IMR-90 (cell line): Measurements from ENCODE around the gene ATP2A3. TPM values are rescaled to one million over a fixed set of nuclear protein-coding genes. Genes with fewer than 3 reads are reported as not detected.

Source experiments
- ATAC-seq: fragments of 200-7000 bp; cut with Tn5 transposase; 2 replicates; pipeline ENCODE4 v1.9.1; 2020; ENCODE audit warnings: low read depth, mild to moderate bottlenecking, moderate library complexity
- BruUV-seq: library from RNA; stranded (reverse); fragments of 400-500 nt; replicated peaks from 2 replicates; lab custom pipeline; 2021; lab: Mats Ljungman, UMichigan
- CTCF ChIA-PET: fragments of 300-600 bp; formaldehyde crosslinking; extraction: SDS; loops from one replicate; lab custom pipeline; 2021; ENCODE audit warnings: antibody characterized with exemption; lab: Yijun Ruan, JAX
- POLR2A ChIA-PET: fragments of 300-600 bp; sonication (Branson Sonifier 250); formaldehyde crosslinking; loops from one replicate; lab custom pipeline; 2022; ENCODE audit warnings: antibody characterized with exemption; ENCODE audit not compliant: unreplicated experiment; lab: Charles Lee
- DNase-seq: peaks from one replicate; pipeline ENCODE4 v3.0.0; 2013
- H2AFZ ChIP-seq: replicated peaks from 2 replicates; pipeline ENCODE3; 2013; ENCODE audit warnings: low read length, mild to moderate bottlenecking; ENCODE audit not compliant: poor library complexity
- H2AK5ac ChIP-seq: 2 replicates; pipeline ENCODE4 v1.6.1; 2013; ENCODE audit warnings: low read depth, low read length, inconsistent platforms
- H2AK9ac ChIP-seq: replicated peaks from 2 replicates; pipeline ENCODE3; 2013; ENCODE audit warnings: mild to moderate bottlenecking, low read depth, low read length, moderate library complexity; ENCODE audit not compliant: poor library complexity
- H2BK120ac ChIP-seq: 2 replicates; pipeline ENCODE4 v1.6.1; 2013; ENCODE audit warnings: low read depth, low read length, inconsistent platforms
- H2BK15ac ChIP-seq: 3 replicates; pipeline ENCODE4 v1.6.1; 2013; ENCODE audit warnings: low read depth, low read length, inconsistent platforms
- H2BK20ac ChIP-seq: 2 replicates; pipeline ENCODE4 v1.6.1; 2013; ENCODE audit warnings: low read depth, mild to moderate bottlenecking, inconsistent platforms, low read length, moderate library complexity
- H2BK5ac ChIP-seq: 2 replicates; pipeline ENCODE4 v1.6.1; 2013; ENCODE audit warnings: mild to moderate bottlenecking, low read depth, low read length, inconsistent platforms; ENCODE audit not compliant: poor library complexity, severe bottlenecking
- H3K14ac ChIP-seq: replicated peaks from 2 replicates; pipeline ENCODE4 v1.6.1; 2013; ENCODE audit warnings: low read depth, low read length, inconsistent platforms
- H3K18ac ChIP-seq: 2 replicates; pipeline ENCODE4 v1.6.1; 2013; ENCODE audit warnings: low read depth, low read length, control low read depth
- H3K23ac ChIP-seq: 2 replicates; pipeline ENCODE4 v1.6.1; 2013; ENCODE audit warnings: low read depth, low read length, inconsistent platforms
- H3K27ac ChIP-seq: 2 replicates; pipeline ENCODE4 v1.5.1; 2013; ENCODE audit warnings: mild to moderate bottlenecking, control low read depth, low read length; ENCODE audit not compliant: insufficient read depth
- H3K27me3 ChIP-seq: 2 replicates; pipeline ENCODE4 v1.6.1; 2013; ENCODE audit warnings: low read length; ENCODE audit not compliant: control insufficient read depth, insufficient read depth
- H3K36me3 ChIP-seq: 2 replicates; pipeline ENCODE4 v1.6.1; 2013; ENCODE audit warnings: low read length, mixed read lengths; ENCODE audit not compliant: control insufficient read depth, insufficient read depth
- H3K4ac ChIP-seq: 2 replicates; pipeline ENCODE4 v1.6.1; 2013; ENCODE audit warnings: low read depth, low read length, inconsistent platforms
- H3K4me1 ChIP-seq: 2 replicates; pipeline ENCODE4 v1.6.1; 2013; ENCODE audit warnings: low read length, mixed read lengths; ENCODE audit not compliant: control insufficient read depth, insufficient read depth
- H3K4me2 ChIP-seq: 2 replicates; pipeline ENCODE4 v1.6.1; 2013; ENCODE audit warnings: low read depth, mild to moderate bottlenecking, control low read depth, low read length, moderate library complexity
- H3K4me3 ChIP-seq: 2 replicates; pipeline ENCODE4 v1.5.1; 2013; ENCODE audit warnings: low read depth, mild to moderate bottlenecking, control low read depth, low read length, moderate library complexity; ENCODE audit not compliant: insufficient read depth
- H3K56ac ChIP-seq: 2 replicates; pipeline ENCODE4 v1.6.1; 2013; ENCODE audit warnings: low read length, inconsistent platforms; ENCODE audit not compliant: insufficient read depth; ENCODE audit errors: extremely low read depth
- H3K79me1 ChIP-seq, 2 experiments: 2 replicates each; pipeline ENCODE4 v1.6.1; 2013; ENCODE audit warnings: low read length in 2 of 2, inconsistent platforms in 1 of 2, low read depth in 1 of 2
- H3K9ac ChIP-seq: 2 replicates; pipeline ENCODE4 v1.6.1; 2013; ENCODE audit warnings: low read depth, low read length, control low read depth
- H3K9me1 ChIP-seq: 2 replicates; pipeline ENCODE4 v1.6.1; 2013; ENCODE audit warnings: low read length, inconsistent platforms; ENCODE audit not compliant: insufficient read depth
- H3K9me3 ChIP-seq: 2 replicates; pipeline ENCODE4 v1.6.1; 2013; ENCODE audit warnings: low read length; ENCODE audit not compliant: control insufficient read depth, insufficient read depth
- H4K20me1 ChIP-seq: 2 replicates; pipeline ENCODE4 v1.6.1; 2013; ENCODE audit warnings: low read length, inconsistent platforms; ENCODE audit not compliant: insufficient read depth
- H4K5ac ChIP-seq: 2 replicates; pipeline ENCODE4 v1.6.1; 2013; ENCODE audit warnings: mild to moderate bottlenecking, low read depth, low read length, control low read depth
- H4K8ac ChIP-seq, 2 experiments: 2 replicates each; pipeline ENCODE4 v1.6.1; 2013; ENCODE audit warnings: low read depth in 2 of 2, low read length in 2 of 2, control low read depth in 1 of 2, inconsistent platforms in 1 of 2
- H4K91ac ChIP-seq: 2 replicates; pipeline ENCODE4 v1.6.1; 2013; ENCODE audit warnings: low read depth, low read length, inconsistent platforms; ENCODE audit not compliant: insufficient read depth
- BHLHE40 ChIP-seq: fragments of 150-350 bp; IDR thresholded peaks from 2 replicates; pipeline ENCODE4 v1.6.1; 2016; ENCODE audit warnings: mild to moderate bottlenecking, low read depth, low read length
- CEBPB ChIP-seq: IDR thresholded peaks from 2 replicates; pipeline ENCODE4 v1.6.1; 2012; ENCODE audit warnings: low read depth, low read length, improper control_type of control experiment
- CHD1 ChIP-seq: IDR thresholded peaks from 2 replicates; pipeline ENCODE4 v1.6.1; 2012; ENCODE audit warnings: low read depth, low read length, improper control_type of control experiment
- FOS ChIP-seq: fragments of 150-350 bp; IDR thresholded peaks from 2 replicates; pipeline ENCODE4 v1.6.1; 2016; ENCODE audit warnings: low read depth, low read length
- MAFK ChIP-seq: IDR thresholded peaks from 2 replicates; pipeline ENCODE4 v1.6.1; 2012; ENCODE audit warnings: low read depth, low read length, improper control_type of control experiment
- MAZ ChIP-seq: IDR thresholded peaks from 2 replicates; pipeline ENCODE4 v1.6.1; 2012; ENCODE audit warnings: low read depth, mild to moderate bottlenecking, low read length, improper control_type of control experiment, moderate library complexity, borderline replicate concordance
- MXI1 ChIP-seq: IDR thresholded peaks from 2 replicates; pipeline ENCODE4 v1.6.1; 2012; ENCODE audit warnings: low read depth, mild to moderate bottlenecking, low read length, moderate library complexity, borderline replicate concordance
- NFE2L2 ChIP-seq: fragments of 150-350 bp; IDR thresholded peaks from 2 replicates; pipeline ENCODE4 v1.6.1; 2016; ENCODE audit warnings: low read depth, mild to moderate bottlenecking, low read length
- POLR2A ChIP-seq: IDR thresholded peaks from 2 replicates; pipeline ENCODE4 v1.6.1; 2012; ENCODE audit warnings: mild to moderate bottlenecking, low read depth, low read length
- RAD21 ChIP-seq: IDR thresholded peaks from 2 replicates; pipeline ENCODE4 v1.6.1; 2012; ENCODE audit warnings: low read length, improper control_type of control experiment
- RCOR1 ChIP-seq: IDR thresholded peaks from 2 replicates; pipeline ENCODE4 v1.6.1; 2012; ENCODE audit warnings: mild to moderate bottlenecking, low read length, improper control_type of control experiment; ENCODE audit not compliant: insufficient replicate concordance
- RFX5 ChIP-seq: IDR thresholded peaks from 2 replicates; pipeline ENCODE4 v1.8.0; 2012; ENCODE audit warnings: low read depth, mild to moderate bottlenecking, low read length, moderate library complexity
- SMC3 ChIP-seq: fragments of 150-350 bp; IDR thresholded peaks from 2 replicates; pipeline ENCODE4 v1.6.1; 2016; ENCODE audit warnings: low read depth, mild to moderate bottlenecking, antibody characterized with exemption, low read length, moderate library complexity
- USF2 ChIP-seq: fragments of 150-350 bp; IDR thresholded peaks from 2 replicates; pipeline ENCODE4 v1.6.1; 2017; ENCODE audit warnings: mild to moderate bottlenecking, antibody characterized with exemption, low read length, low read depth
- WGBS, 2 experiments: methylation state at CpG; one replicate each; pipeline versions ENCODE4 v1.1.5 to v1.1.7; 2013; ENCODE audit warnings: missing lambda C conversion rate in 2 of 2; ENCODE audit not compliant: insufficient read length in 1 of 2; ENCODE audit errors: extremely low coverage in 2 of 2; 5-methylcytosine and 5-hydroxymethylcytosine counted together
- dilution Hi-C: fragments of 300-500 bp; cut with HindIII; formaldehyde crosslinking; loops from one replicate; pipeline ENCODE4 v1.14.3; 2018; ENCODE audit warnings: low sequenced_read_pairs; ENCODE audit not compliant: unreplicated experiment
- in situ Hi-C: fragments of 300-500 bp; cut with MboI; formaldehyde crosslinking; loops from 3 replicates; pipeline ENCODE4 v1.14.3; 2019; ENCODE audit warnings: low sequenced_read_pairs, inconsistent platforms, mixed read lengths
- intact Hi-C: fragments of 100-400 bp; cut with micrococcal nuclease; formaldehyde crosslinking; loops from 2 replicates; pipeline ENCODE4 v1.10.0; 2022
- polyA plus RNA-seq, 3 experiments: library from polyadenylated mRNA; depleted of rRNA; stranded (reverse); fragments of >200 nt; gene quantifications; 2 replicates each; pipeline ENCODE4 v1.2.3, GENCODE V29; 2012; ENCODE audit warnings: low replicate concordance in 1 of 3
- total RNA-seq: library from RNA; depleted of rRNA; stranded (reverse); fragments of >200 nt; gene quantifications from 2 replicates; pipeline ENCODE4 v1.2.3, GENCODE V29; 2012
- TF ChIP-seq, protein P1 (sequence below): fragments of 150-350 bp; IDR thresholded peaks from 2 replicates; pipeline ENCODE4 v1.6.1; 2016; ENCODE audit warnings: low read depth, mild to moderate bottlenecking, low read length, moderate library complexity, borderline replicate concordance
- TF ChIP-seq, protein P2 (sequence below): conservative IDR thresholded peaks from 2 replicates; pipeline ENCODE4 v1.5.1; 2012; ENCODE audit warnings: mild to moderate bottlenecking, low read depth, low read length, improper control_type of control experiment

The ATP2A3 gene
- total and polyA plus RNA-seq, 2 of the 4 experiments (the other 2 are of a cell fraction) = 0.18 to 0.63 TPM

DNA sequence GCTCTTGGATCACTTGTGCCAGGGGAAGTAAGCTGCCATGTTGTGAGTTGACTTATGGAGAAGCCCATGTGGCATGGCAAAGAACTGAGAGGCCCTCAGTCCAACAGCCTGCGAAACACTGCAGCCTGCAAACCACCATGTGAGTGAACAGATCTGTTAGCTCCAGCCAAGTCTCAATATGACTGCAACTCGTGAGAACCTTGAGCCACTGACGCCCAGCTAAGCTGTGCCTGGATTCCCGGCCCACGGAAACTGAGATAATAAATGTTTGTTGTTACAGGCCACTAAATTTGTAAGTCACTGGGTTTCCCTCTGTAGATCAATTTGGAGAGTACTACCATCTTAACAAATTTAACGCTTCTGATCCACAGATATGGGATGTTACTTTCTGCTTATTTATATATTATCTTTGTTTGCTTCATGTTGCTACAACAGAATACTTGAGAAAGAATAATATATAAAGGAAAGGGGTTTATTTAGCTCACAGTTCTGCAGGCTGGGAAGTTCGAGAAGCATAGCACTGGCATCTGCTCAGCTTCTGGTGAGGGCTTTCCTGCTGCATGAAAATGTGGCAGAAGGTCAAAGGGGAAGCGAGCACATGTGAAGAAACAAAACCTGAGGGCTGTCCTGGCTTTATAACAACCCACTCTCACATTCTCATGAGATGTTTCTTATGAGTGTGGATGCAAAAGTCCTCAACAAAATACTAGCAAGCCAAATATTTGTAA, 29.4 kb upstream of the ATP2A3 start:
- dilution Hi-C loops (no loop called here), in situ Hi-C loops (no loop called here), intact Hi-C loops (no loop called here)
- Histone ChIP-seq H2BK15ac (no peak overlapping the region), H4K8ac (no peak overlapping the region), H3K36me3 (no peaks in the 10 kb centered on the region), H3K9ac (no peak overlapping the region), H2BK120ac (no peak overlapping the region), H2BK5ac (no peak overlapping the region), H3K18ac (no peak overlapping the region), H3K27me3 (no peaks in the 10 kb centered on the region), H3K9me1 (no peaks in the 10 kb centered on the region), H4K91ac (no peak overlapping the region), H3K4me2 (no peak overlapping the region), H3K9me3 (peaks cover 4% of the 10 kb centered on the region), H3K4ac (no peak overlapping the region), H3K4me1 (peaks cover 2% of the 10 kb centered on the region; the same call in 1 of the 2 replicates), H3K56ac (no peak overlapping the region), H4K20me1 (no peaks in the 10 kb centered on the region), H2BK20ac (no peak overlapping the region), H3K14ac (no peak overlapping the region), H3K23ac (no peak overlapping the region), H2AK5ac (no peak overlapping the region), H4K5ac (no peak overlapping the region), H3K4me3 (no peak overlapping the region), H2AK9ac (no peak overlapping the region), H2AFZ (no peak overlapping the region), H3K79me1 (no peaks in the 10 kb centered on the region), H3K27ac (no peak overlapping the region)
- BruUV-seq = no TSS peak
- TF ChIP-seq SMC3 (no peak), NFE2L2 (no peak), CHD1 (no peak), FOS (no peak), RAD21 (no peak), MAZ (no peak), BHLHE40 (no peak), MAFK (no peak), RFX5 (no peak), USF2 (no peak), RCOR1 (no peak), POLR2A (no peak), MXI1 (no peak), CEBPB (no peak)
- TF ChIP-seq, protein P1, sequence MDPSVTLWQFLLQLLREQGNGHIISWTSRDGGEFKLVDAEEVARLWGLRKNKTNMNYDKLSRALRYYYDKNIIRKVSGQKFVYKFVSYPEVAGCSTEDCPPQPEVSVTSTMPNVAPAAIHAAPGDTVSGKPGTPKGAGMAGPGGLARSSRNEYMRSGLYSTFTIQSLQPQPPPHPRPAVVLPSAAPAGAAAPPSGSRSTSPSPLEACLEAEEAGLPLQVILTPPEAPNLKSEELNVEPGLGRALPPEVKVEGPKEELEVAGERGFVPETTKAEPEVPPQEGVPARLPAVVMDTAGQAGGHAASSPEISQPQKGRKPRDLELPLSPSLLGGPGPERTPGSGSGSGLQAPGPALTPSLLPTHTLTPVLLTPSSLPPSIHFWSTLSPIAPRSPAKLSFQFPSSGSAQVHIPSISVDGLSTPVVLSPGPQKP = no peak
- TF ChIP-seq, protein P2, sequence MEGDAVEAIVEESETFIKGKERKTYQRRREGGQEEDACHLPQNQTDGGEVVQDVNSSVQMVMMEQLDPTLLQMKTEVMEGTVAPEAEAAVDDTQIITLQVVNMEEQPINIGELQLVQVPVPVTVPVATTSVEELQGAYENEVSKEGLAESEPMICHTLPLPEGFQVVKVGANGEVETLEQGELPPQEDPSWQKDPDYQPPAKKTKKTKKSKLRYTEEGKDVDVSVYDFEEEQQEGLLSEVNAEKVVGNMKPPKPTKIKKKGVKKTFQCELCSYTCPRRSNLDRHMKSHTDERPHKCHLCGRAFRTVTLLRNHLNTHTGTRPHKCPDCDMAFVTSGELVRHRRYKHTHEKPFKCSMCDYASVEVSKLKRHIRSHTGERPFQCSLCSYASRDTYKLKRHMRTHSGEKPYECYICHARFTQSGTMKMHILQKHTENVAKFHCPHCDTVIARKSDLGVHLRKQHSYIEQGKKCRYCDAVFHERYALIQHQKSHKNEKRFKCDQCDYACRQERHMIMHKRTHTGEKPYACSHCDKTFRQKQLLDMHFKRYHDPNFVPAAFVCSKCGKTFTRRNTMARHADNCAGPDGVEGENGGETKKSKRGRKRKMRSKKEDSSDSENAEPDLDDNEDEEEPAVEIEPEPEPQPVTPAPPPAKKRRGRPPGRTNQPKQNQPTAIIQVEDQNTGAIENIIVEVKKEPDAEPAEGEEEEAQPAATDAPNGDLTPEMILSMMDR = no peak
- 61% methylated on average over 3 of the region's 8 CpGs; no CpG with 5 or more reads in 1 of the 2 experiments for WGBS, 2 experiments
- CTCF ChIA-PET = no interaction called here
- no peak for ATAC-seq
- DNase-seq = no peak
- POLR2A ChIA-PET = no interaction called here
